CD4-positive, alpha-beta T cell treated with Interleukin-15 for 1 hour (primary cell): ENCODE results near the gene CHST11.

Experiments
- DNase-seq: peaks from one replicate; pipeline ENCODE4 v3.0.0-alpha.2; 2020

The CHST11 gene

DNA sequence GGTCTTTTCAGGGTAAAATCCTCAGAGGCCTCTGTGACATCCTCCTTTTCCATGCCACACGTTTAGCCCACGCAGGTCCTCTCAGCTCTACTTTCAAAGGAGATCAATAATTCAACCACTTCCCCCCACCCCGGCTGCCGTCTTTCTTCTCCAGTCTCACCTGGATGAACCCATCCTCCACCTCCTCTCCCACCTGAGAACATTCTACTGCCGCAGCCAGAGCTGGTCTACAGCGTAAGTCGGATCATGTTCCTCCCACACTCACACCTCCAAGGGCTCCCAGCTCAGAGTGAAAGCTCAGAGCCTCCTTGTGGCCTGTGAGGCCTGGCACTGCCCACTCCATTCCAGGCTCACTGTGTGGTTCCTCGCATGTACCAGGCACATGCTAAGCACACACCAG, 246.6 kb downstream of the CHST11 start:
- no peak for DNase-seq

DNA sequence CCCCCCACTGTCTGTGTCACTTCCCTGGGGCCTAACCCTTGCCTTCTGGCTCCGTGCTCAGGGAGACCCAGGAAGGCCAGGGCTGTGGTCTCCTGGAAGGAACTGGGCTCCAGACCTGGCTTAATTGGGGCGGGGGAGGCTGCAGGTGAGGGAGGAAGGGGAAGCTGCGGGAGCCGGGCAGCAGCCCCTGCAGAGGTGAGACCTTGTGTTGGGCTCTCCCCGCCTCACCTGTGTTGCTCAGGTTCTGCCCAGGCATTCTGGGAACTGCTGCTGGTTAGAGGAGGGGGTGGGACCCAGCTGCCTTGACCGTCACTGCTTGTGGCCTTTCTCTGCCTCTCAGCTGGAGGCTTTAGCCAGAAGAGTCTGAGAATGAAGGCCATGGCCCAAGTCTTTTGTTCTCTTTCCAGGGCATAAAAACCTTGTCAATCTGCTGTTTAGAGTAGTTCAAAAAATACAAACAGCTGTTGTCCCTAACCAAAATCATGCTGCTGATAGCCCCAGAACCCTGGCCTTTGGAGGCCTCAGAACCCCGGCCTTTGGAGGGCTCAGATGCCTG, 247.6 kb downstream of the CHST11 start:
- DNase-seq: no peak

DNA sequence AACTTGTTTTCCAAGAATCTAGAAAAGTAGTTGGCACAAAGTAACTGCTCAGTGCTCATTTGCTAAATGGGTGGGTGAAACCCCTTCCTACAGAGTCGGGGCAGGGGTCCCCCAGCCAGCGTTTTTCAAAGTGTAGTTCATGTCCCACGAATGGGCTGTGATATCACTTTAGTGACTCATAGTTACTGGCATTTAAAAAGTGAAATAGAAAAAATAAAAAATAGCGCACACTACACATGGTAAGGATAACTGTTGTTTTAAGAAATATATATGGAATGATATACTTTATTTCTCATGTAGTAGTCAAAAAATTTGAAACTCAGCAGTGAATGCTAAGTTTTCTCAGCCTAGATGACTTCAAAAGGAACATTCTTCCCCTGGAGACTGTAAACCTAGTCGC, 250.4 kb downstream of the CHST11 start:
- no peak for DNase-seq

DNA sequence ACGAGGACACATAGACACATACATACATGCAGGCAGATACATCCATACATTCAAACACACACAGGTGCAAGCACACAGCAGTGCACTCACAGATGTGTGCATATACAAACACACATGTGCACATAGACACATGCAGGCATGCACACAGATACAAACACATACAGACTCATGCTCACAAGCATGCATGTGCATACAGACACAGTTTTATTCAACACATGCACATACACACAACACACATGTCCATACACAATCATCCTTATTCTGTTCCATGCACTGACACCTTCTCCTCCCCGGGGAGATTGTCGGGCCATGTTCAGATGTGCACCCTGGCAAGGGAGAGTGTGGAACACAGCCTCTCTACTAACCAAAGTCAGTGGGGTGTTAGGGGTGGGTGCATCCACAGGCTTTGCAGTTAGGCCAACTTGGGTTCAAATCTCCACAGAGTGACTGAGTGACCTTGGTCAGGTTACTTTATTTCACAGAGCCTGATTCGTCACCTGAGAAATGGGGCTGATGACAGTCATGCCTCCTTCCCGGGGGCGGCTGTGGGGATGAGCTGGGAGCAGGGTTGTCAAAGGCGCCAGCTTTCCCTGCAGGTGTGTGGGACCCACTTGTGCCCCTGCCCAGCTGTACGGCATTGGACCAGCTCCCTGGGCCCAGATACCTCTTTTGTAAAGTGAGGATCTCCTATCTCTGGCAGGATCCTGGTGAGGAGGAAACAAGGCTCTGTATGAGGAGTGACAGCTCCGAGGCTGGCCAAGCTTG, 251.2 kb downstream of the CHST11 start:
- DNase-seq: no peak

DNA sequence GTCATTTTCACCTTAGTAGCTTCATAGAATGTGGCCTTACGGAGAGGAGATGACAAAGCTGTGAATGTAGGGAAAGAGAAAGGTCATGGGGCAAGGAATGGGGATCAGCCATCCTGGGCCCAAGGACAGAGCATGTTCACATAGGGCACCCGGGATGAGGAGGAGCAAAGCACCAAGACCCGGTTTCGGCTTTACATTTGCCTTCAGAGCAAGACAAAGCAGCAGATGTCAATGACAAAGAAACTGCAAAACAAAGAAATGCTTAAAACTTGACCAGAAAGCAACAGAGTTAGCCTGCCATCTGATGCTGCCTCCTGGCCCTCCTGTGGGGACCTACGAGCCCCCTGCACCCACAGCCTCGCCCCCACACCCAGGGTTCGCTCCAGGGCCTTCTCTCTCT, 252.1 kb downstream of the CHST11 start:
- DNase-seq: no peak

DNA sequence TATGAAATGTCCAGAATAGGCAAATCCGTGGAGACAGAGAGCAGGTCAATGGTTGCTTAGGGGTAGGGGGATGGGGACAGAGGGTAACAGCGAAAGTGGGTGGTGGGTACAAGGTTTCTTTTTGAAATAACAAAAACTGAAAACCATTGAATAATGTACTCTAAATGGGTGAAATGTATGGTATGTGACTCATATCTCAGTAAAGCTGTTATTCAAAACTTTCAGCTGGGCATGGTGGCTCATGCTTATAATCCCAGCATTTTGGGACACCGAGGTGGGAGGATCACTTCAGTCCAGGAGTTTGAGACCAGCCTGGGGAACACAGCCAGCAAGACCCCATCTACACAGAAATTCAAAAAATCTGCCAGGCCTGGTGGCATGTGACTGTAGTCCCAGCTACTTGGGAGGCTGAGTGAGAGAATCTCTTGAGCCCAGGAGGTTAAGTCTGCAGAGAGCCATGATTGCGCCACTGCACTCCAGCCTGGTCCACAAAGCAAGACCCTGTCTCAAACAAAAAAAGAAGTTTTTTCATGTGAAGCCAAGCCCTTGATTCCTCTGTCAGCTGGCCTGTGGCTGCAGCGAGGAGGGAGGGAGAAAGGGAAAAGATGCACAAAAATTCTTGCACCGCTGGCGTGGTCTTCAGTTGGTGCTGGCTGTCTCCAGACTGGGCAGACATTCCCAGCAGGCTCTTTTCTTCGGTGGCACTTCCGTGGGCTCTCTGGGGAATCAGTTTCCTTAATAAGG, 253.1 kb downstream of the CHST11 start:
- DNase-seq: no peak

DNA sequence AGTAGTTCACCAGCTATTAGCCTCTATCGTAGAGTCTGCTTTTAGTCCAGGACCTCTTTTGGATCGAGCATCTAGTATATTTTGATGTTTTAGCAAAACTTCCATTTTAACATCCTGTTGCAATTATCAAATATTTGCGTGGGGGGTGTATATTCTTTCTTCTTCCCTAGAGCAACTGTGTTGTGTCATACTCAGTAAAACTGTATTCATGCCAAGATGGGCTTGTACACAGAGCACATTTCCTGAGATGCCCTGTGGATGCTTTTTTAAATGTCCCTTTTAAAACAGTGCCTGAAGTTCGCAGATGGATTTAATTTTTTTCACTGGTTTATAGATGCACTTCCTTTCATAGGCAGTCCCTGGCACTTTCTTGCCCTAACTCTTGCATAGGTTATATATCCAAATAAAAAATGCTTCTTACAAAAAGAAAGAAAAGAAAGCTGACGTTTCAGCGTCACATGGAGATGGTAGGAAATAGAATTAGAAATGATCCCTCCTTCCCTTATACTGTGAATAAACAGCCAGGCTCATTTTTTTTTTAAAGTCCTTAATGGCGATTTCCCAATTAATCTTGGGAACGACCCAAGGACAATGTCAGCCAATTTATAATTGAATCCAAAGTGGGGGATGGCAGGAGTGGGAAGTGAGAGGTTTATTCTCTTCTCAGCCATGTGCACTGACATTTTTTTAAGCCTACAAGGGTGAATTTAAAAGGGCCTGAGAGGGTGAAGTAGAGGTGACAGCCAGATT, 254.4 kb downstream of the CHST11 start:
- DNase-seq: no peak

DNA sequence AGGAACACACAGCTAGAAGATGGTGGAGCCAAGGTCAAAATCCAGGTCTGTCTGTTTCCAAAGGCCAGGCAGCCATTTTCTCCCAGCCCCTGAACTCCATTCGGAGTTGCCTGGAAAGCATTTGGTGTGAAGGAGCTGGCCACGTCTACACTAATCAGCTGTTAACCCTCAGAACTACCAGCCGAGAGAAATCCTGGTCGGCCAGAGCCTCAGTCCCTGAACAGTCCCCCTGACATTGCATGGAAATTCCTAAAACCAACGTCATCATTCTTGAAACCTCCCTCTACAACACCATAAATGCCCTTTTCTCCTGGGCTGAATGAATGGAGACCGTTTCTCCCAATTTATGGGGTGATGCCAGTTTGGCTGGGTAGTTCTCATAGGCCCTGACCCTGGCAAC, 255.7 kb downstream of the CHST11 start:
- no peak for DNase-seq

DNA sequence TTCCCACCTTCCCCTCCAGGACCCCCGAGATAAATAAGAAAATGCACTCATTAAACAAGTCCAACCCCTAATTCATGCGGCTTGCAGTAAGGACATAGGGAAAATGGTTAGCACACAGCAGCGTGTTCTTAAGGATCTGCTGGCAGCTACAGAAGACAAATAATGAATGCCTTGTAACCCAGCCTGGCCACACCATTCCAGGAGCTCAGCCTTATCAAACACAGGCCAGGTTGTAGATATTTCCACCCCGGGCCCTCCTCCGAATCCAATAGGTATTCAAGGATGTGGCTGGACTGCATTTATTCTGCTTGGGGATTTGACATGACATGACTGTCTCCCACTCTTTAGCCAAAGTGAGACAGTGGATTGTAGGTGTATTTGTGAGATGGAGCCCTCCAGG, 256.2 kb downstream of the CHST11 start:
- DNase-seq: no peak

DNA sequence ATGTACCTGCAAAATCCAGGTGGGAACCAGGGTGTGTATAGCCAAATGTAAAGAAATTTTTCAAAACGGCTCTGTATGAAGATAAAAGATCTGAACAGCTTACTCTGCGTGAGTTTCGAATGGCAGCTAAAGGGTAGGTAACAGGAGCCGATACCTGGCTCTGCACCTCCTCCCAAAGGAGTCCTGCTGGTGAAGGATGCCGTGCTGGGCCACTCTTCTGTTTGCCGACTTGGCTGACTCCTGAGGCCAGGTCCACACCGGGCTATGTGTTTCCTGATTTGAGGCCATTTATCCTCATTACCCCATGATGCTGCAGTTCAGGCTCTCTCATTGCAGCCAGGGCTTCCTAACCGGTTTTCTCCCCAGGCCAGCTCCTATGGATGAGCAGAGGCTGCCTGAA, 256.7 kb downstream of the CHST11 start:
- DNase-seq: no peak

DNA sequence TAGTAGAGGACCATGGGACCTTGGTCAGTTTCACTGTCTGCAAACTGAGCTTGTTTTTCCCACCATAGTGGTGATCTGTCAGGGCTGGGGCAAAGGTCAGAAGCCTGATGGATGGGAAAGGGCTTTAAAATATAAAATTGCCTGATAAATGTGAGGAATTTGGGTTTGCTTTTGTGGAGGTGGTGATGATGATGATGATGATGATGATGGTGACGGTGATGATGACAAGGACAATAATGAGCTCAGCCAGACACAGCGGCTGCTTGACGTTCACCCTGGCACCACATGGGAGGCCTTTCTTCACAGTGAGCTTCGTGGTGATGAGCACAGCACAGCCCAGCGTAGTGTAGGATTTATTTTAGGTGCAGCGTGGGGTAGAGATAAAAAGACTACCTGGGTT, 257.6 kb downstream of the CHST11 start:
- DNase-seq: no peak

DNA sequence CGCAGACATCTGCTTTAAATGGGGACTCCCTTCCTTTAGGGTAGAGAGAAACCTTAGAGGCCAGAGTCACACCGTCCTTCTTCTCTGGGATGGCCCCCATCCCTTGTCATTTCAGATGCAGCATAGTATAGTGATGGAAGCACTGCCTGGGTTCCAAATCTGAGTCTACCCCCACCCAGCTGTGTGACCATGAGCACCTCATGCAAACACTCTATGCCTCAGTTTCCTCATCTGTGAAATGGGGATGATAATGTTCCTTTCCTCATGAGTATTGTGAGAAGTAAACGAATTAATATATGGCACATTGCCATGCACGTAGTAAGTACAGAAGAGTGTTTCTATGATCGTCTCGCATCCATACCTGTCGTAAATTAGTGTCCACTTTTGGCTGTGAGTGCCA, 259.4 kb downstream of the CHST11 start:
- no peak for DNase-seq

DNA sequence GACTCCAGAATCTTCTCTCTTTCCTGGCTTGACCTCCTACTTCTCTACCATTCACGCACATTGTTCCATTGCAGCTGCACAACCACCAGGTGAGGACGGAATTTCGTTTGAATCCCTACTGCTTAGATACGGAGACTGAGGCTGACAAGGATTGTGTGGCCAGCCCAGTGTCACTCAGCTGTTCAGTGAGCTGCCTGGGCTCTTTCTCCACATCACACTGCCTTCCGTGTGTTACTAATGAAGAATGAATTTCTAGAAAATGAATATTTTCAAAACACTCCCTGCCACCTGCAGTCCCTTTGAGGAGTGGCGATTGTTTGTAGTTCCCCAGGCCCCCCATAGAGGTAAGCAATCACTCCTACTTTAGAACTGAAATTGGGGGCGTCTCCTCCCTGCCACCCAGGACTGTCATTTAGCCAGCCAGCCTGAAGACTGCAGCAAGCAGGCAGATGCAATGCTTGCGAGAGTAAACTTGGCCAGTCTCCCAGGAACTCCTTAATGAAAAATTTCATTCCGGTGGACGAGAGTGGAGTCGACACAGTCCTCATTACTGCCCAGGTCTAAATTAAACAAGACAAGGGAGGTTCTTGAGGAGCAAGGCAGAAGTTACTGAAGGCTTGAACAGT, 261.7 kb downstream of the CHST11 start:
- no peak for DNase-seq

DNA sequence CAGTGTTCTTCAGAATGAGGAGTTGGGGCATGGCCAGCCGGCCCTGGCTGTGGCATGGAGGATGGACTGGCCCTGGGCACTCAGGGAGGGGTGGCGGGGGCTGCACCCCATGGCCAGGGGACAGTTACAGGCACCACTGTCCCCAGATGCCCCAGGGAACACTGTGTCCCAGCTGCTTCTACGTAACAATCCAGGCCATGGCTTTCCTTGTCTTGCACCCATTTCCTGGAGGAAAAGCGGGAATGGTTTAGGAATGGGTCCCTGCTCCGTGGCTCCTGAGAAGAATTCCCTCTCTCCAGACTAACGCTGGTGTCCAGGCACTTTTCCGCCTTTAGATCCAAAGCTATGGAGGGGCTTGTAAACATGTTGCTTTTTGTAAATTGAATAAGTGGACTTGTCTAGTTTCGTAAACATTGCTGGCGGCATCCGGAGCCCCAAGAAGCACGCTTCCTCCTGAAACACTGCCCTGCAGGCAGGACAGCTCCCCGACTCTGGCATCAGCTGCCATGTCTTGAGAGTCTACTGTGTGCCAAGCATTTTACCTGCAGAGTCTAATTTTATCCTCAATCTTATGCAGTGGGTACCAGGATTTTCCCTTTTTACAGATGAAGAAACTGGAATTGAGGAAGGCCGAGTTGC, 263.1 kb downstream of the CHST11 start:
- peak; percentile 30 for DNase-seq

DNA sequence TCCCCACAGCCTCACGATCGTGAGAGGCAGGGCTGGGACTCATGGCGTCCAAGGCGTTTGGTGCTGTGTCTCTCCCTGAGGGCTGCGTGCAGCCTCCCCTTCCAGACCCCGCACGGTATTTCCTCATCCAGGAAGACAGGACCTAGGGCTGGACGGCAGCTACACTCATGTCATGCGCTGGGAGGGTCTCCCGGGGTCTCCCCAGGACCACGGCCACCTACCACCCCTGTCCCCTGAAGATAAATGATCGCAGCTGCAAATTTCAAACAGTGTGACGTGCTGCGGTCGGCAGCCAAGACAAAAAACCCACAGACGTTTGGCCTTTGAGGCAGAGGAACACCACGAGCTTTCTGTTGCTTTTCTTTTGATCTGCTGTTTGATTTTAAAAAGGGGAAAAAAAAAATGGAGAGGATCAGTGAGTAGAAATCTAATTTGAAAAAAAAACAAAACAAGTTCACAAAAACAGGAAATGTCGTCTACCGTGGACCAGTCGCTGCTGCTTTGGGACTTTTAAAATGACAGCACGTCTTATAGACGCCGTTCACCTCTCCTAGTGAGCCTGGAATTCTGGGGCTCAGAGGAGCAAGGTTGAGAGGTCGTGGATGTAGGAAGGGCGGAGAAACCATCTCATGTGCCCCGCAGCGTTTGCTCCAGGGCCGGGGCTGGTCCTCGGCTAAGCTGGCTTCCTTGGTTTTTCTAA, 263.7 kb downstream of the CHST11 start:
- DNase-seq: peak; percentile 75

DNA sequence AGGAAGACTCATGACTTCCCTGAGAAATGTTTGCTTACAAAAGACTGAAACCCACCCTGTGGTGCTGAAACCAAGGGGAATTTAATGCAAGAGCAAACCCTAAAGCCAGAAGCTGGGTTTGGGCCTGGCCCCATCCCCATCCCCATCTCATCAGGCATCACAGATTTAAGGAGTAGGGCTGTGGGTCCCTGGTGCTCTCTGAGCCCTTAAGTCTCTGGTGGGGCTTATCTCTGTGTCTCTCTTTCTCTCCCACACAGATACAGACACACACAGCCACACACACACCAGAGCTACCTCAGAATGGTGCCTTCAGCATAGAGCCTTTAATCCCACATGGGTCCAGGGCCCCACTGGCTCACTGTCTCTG, 264.3 kb downstream of the CHST11 start:
- no peak for DNase-seq

DNA sequence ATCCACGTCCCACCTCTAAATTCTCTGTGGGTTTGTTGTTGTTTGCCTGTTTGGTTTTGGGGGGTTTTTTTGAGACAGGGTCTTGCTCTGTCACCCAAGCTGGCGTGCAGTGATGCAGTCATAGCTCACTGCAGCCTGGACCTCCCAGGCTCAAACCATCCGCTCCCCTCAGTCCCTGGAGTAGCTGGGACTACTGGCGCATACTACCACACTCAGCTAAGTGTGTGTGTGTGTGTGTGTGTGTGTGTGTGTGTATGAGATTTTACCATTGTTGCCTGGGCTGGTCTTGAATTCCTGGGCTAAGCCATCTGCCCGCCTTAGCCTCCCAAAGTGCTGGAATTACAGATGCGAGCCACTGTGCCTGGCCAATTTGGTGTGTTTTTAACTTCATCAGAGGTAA, 265.2 kb downstream of the CHST11 start:
- no peak for DNase-seq

DNA sequence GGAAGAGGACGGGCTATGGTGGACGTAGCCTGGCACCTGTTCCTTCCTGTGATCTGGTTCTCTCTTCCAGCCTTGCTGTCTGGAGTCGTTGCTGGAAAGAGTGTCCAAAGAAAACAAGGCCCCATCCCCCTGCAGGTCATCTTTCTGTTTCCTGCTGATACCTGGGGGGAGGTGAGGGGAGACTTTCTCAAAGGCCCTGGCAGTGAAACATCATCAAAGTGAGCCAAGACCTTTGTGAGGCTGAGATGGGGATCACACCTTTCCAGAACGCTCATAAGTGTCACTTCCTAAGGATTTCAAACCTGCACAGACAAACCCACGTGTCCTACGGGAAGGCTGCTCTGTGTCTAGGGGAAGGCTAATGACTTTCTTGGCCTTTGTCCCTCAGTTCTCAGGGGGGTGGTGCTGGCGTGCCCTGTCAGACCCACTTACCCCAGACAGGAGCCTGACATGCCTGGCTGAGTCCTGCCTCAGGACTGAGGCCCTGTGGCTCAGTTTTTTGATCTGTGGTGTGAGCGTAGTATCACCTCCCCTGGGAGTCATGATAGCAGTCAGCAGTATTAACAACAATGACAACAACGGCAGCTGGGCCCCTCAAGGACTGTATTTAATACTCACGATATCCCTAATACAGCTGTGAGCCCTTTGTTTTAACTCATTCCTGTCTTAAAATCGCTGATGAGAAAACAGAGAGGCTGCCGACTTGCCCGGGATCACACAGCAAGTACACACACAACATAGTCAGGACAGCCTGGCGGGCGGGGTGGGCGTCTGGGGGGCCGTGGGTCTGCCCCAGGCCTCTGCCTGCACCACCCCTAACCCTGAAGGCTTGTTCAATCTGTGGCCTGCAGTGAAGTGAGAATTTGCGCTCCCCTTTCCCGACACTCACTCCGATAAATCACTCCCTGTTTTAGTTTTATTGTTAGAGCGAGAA, 266.1 kb downstream of the CHST11 start:
- no peak for DNase-seq

DNA sequence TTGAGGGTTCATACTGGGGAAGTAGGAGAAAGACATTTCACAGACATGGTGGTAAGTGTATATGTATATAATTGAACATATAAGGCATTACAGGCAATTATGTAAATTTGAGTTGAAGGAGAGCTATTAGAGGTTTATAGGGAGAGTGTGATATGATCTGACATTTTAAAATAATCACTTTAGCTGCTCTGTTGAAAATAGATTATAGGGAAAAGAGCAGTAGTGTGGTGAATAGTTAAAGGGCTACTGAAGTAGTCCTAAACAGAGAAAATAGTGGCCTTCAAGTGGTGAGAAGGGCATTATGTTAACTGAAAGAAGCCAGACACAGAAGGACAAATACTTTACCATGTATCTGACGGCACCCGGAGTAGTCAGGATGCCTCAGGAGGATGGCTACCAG, 267.1 kb downstream of the CHST11 start:
- no peak for DNase-seq

DNA sequence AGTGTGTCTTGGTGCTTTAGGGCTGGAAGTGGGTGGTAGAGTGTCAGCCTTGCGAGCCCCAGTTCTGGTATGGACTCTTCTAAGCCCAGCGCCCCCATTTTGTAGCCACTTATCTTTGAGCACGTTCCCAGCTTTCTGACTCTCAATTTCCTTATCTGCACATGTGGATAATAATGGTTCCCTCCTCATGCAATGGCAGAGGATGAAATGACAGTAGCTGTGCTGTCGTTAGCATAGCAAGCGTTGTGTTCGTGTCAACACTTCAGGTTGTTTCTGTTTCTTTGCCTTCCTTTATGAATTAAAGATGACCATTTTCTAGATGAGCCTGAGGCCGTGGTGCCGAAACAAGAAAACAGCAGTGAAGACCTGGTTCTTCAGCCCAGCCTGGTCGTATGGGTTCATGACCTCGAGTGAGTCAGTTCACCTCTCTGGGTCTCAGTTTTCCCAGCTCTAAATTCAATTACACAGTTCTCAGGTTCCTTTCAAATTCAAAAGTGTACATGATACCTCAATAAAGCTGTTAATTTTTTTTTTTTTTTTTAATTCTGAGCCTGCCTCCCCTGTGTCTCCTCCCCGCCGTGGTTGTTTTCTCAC, 268.3 kb downstream of the CHST11 start:
- no peak for DNase-seq
